ENCODE results near the gene SYNDIG1. TPM values are rescaled to one million over a fixed set of nuclear protein-coding genes. Genes with fewer than 3 reads are reported as not detected.

The SYNDIG1 gene
- total RNA-seq, 1 experiment from 2014 or later = not detected

DNA sequence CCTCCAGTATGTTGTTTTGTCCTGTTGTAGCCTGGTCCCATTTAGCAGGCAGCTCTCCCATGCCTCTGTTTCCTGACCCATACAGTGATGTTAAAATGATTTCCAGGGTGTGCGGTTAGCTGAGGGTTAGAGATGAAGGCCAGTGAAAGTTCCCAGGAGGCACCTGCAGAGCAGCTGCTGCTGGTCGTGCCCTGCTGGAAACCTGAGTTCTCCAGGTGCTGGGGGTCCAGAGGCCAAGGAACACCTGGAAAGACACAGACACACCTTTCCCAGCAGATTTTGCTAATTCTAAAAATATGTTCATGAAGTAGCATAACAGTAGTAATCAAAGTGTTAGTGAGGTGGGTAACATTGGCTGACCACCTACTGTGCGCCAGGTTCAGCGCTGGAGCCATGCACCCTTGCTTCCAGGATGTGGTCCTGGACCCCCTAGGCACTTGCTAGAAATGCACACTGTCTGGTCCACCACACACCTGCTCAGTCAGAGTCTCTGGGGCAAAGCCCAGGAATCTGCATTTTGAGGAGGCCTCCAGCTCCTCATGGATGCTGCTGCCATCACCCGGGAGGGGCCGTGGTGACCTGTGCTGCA lies 118.7 kb downstream of the SYNDIG1 start:
- CTCF ChIA-PET = no interaction called here
- POLR2A ChIA-PET = no interaction called here
- intact Hi-C loops (cut with micrococcal nuclease; ENCODE audit: unreplicated experiment) = no loop called here

DNA sequence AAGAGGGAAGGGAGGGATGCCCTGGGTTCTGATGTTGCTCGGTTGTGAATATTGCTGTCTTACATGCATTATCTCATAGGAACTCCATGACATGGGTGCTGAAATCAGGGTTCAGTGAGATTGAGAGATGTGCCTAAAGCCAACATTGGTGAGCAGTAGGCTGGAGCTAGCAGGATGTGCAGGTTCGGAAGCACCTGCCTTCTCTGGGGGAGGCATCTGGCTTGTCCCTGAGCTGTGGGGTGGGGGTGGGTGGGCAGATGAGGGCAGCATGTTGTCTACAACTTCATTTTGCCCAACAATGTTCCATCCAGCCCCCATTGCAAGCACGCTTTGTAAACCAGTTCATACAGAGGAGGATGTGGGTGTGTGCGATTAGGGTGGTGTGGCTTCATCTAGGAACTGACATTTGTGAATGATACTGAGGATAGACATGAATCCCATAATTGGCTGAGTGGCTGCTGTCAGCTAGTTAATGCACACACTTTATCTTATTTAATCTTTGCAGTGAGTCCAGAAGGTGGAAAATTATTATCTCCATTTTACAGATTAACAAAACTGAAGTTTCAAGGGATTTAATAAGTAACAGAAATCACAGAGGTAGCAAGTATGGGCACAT lies 119.4 kb downstream of the SYNDIG1 start:
- Mint-ChIP-seq H3K36me3 (ENCODE audit: insufficient read depth, unreplicated experiment) (no peaks in the 10 kb centered on the region), H3K9me3 (ENCODE audit: unreplicated experiment) (no peaks in the 10 kb centered on the region), H3K4me1 (ENCODE audit: low read depth, unreplicated experiment) (no peaks in the 10 kb centered on the region), H3K27me3 (ENCODE audit: insufficient read depth, unreplicated experiment) (peaks cover 16% of the 10 kb centered on the region), H3K27ac (ENCODE audit: unreplicated experiment) (no peak overlapping the region), H3K4me3 (ENCODE audit: unreplicated experiment) (no peak overlapping the region)
- intact Hi-C loops (cut with micrococcal nuclease; ENCODE audit: unreplicated experiment) = no loop called here
- Histone ChIP-seq H3K27me3 (replicated peaks; ENCODE audit: control insufficient read depth, insufficient read depth, low read length) (no peaks in the 10 kb centered on the region; the same call in 1 of the 2 replicates), H3K4me3 (ENCODE audit: low read depth, low read length) (no peak overlapping the region), H3K9me3 (no peaks in the 10 kb centered on the region), H3K36me3 (ENCODE audit: control insufficient read depth, insufficient read depth, low read length) (no peaks in the 10 kb centered on the region), H3K4me1 (no peaks in the 10 kb centered on the region)
- no TSS peak for BruUV-seq (replicated peaks)
- CTCF ChIA-PET = no interaction called here
- POLR2A ChIA-PET = no interaction called here
- TF ChIP-seq, protein P1, sequence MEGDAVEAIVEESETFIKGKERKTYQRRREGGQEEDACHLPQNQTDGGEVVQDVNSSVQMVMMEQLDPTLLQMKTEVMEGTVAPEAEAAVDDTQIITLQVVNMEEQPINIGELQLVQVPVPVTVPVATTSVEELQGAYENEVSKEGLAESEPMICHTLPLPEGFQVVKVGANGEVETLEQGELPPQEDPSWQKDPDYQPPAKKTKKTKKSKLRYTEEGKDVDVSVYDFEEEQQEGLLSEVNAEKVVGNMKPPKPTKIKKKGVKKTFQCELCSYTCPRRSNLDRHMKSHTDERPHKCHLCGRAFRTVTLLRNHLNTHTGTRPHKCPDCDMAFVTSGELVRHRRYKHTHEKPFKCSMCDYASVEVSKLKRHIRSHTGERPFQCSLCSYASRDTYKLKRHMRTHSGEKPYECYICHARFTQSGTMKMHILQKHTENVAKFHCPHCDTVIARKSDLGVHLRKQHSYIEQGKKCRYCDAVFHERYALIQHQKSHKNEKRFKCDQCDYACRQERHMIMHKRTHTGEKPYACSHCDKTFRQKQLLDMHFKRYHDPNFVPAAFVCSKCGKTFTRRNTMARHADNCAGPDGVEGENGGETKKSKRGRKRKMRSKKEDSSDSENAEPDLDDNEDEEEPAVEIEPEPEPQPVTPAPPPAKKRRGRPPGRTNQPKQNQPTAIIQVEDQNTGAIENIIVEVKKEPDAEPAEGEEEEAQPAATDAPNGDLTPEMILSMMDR (IDR thresholded peaks at IDR 0.05; ENCODE audit: insufficient read depth in 1 of 2, low read depth in 1 of 2, low read length in 1 of 2, severe bottlenecking in 1 of 2, unreplicated experiment in 1 of 2) = no peak
- no peak for DNase-seq

More for the DNA sequence above, 118.7 kb downstream of the SYNDIG1 start:
- no peaks in the 10 kb centered on the region; the same call in 1 of the 2 replicates for H3K27me3 ChIP-seq (replicated peaks; ENCODE audit: control insufficient read depth, insufficient read depth, low read length)
- no peaks in the 10 kb centered on the region for H3K36me3 ChIP-seq (ENCODE audit: control insufficient read depth, insufficient read depth, low read length)
- Mint-ChIP-seq H3K9me3 (ENCODE audit: unreplicated experiment) (no peaks in the 10 kb centered on the region), H3K27me3 (ENCODE audit: insufficient read depth, unreplicated experiment) (peaks cover 16% of the 10 kb centered on the region), H3K36me3 (ENCODE audit: insufficient read depth, unreplicated experiment) (no peaks in the 10 kb centered on the region), H3K4me1 (ENCODE audit: low read depth, unreplicated experiment) (no peaks in the 10 kb centered on the region), H3K4me3 (ENCODE audit: unreplicated experiment) (no peak overlapping the region), H3K27ac (ENCODE audit: unreplicated experiment) (no peak overlapping the region)
- H3K4me3 ChIP-seq (ENCODE audit: low read depth, low read length) = no peak overlapping the region
- H3K9me3 ChIP-seq = no peaks in the 10 kb centered on the region
- TF ChIP-seq, protein P1 (IDR thresholded peaks at IDR 0.05; ENCODE audit: insufficient read depth in 1 of 2, low read depth in 1 of 2, low read length in 1 of 2, severe bottlenecking in 1 of 2, unreplicated experiment in 1 of 2) = no peak
- DNase-seq = no peak
- no peaks in the 10 kb centered on the region for H3K4me1 ChIP-seq
- BruUV-seq (replicated peaks) = no TSS peak

DNA sequence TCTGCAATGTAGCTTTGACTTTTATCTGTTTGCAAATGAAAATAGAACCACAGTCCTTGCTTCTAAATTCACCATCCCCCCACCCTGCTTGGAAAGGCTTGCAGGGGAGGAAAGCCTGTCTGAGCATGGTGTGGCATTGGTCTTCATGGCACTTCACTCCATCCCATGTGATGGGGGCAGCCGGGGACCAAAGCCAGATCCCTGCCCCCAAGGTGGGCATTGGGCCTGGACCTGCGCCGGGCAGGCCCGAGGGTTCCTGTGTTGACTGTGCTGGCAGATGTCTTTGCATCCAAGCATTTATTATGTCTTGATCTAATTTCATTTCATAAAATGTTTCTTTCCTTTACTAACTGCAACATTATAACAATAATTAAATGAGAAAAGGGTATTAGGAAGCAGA lies 120.0 kb downstream of the SYNDIG1 start:
- no peak overlapping the region for H3K4me3 Mint-ChIP-seq (ENCODE audit: unreplicated experiment)
- H3K27me3 Mint-ChIP-seq (ENCODE audit: insufficient read depth, unreplicated experiment) = peaks cover 19% of the 10 kb centered on the region
- intact Hi-C loops (cut with micrococcal nuclease; ENCODE audit: unreplicated experiment) = no loop called here
- no peaks in the 10 kb centered on the region for H3K36me3 Mint-ChIP-seq (ENCODE audit: insufficient read depth, unreplicated experiment)
- CTCF ChIA-PET = no interaction called here
- H3K27ac Mint-ChIP-seq (ENCODE audit: unreplicated experiment) = no peak overlapping the region
- no peaks in the 10 kb centered on the region for H3K9me3 Mint-ChIP-seq (ENCODE audit: unreplicated experiment)
- Histone ChIP-seq H3K36me3 (ENCODE audit: control insufficient read depth, insufficient read depth, low read length) (no peaks in the 10 kb centered on the region), H3K27me3 (replicated peaks; ENCODE audit: control insufficient read depth, insufficient read depth, low read length) (no peaks in the 10 kb centered on the region; the same call in 1 of the 2 replicates), H3K4me1 (no peaks in the 10 kb centered on the region), H3K4me3 (ENCODE audit: low read depth, low read length) (no peak overlapping the region), H3K9me3 (no peaks in the 10 kb centered on the region)
- no TSS peak for BruUV-seq (replicated peaks)
- POLR2A ChIA-PET = no interaction called here
- TF ChIP-seq, protein P1 (IDR thresholded peaks at IDR 0.05; ENCODE audit: insufficient read depth in 1 of 2, low read depth in 1 of 2, low read length in 1 of 2, severe bottlenecking in 1 of 2, unreplicated experiment in 1 of 2) = no peak
- H3K4me1 Mint-ChIP-seq (ENCODE audit: low read depth, unreplicated experiment) = no peaks in the 10 kb centered on the region
- no peak for DNase-seq
